BLaER1 (cell line): ENCODE data around the gene NT5DC4.

Source experiments
- H3K27ac ChIP-seq: shearing (Covaris generic); formaldehyde crosslinking; 2 replicates; pipeline ENCODE4 v1.8.1; 2022
- H3K27me3 ChIP-seq: shearing (Covaris generic); formaldehyde crosslinking; 2 replicates; pipeline ENCODE4 v1.8.1; 2022
- H3K36me3 ChIP-seq: shearing (Covaris generic); formaldehyde crosslinking; 2 replicates; pipeline ENCODE4 v1.8.1; 2022
- H3K4me1 ChIP-seq: shearing (Covaris generic); formaldehyde crosslinking; 2 replicates; pipeline ENCODE4 v1.8.1; 2022
- H3K4me2 ChIP-seq: shearing (Covaris generic); formaldehyde crosslinking; 2 replicates; pipeline ENCODE4 v1.8.1; 2022
- H3K4me3 ChIP-seq: shearing (Covaris generic); formaldehyde crosslinking; 2 replicates; pipeline ENCODE4 v1.8.1; 2022
- H3K9ac ChIP-seq: shearing (Covaris generic); formaldehyde crosslinking; 2 replicates; pipeline ENCODE4 v1.8.1; 2022
- H3K9me3 ChIP-seq: shearing (Covaris generic); formaldehyde crosslinking; 2 replicates; pipeline ENCODE4 v1.8.1; 2022
- H4K20me1 ChIP-seq: shearing (Covaris generic); formaldehyde crosslinking; 2 replicates; pipeline ENCODE4 v1.8.1; 2022
- Cebpa-rat ChIP-seq: shearing (Covaris generic); IDR thresholded peaks from 2 replicates; pipeline ENCODE4 v1.8.1; 2022

NT5DC4 gene

DNA sequence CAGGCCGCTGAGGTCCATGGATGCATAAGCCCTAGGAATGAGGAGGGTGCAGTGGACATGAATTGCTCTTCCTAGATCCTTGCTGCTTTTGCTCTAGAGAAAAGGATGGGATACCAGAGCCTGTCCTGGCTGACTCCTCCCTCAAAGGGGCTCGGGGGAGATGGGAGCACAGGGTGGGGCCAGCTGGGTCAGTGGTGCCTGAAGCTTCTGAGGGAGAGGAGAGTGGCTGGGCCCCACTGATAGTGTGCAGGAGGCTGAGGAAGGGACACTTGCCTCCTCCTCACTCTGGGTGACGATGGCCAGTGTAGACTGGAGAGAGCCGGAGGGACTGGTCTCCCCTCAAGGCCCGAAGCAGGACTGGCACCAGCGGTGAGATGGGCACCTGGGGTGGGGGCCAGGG lies at the start of gene NT5DC4:
Gene NT5DC4 (plus strand): TSS at position 236 of the 400 bp plus-strand sequence. CDS start 60 bp downstream, at position 296.
- Histone ChIP-seq H3K4me1 (peaks cover 9% of the 10 kb centered on the region), H3K4me2 (no peak within 1 kb of the TSS), H3K36me3 (no peaks in the 10 kb centered on the region), H4K20me1 (no peaks in the 10 kb centered on the region), H3K4me3 (no peak within 1 kb of the TSS), H3K9ac (no peak within 1 kb of the TSS), H3K27me3 (no peaks in the 10 kb centered on the region), H3K27ac (no peak within 1 kb of the TSS), H3K9me3 (no peaks in the 10 kb centered on the region; the same call in 1 of the 2 replicates)
- no peak for TF ChIP-seq Cebpa-rat

DNA sequence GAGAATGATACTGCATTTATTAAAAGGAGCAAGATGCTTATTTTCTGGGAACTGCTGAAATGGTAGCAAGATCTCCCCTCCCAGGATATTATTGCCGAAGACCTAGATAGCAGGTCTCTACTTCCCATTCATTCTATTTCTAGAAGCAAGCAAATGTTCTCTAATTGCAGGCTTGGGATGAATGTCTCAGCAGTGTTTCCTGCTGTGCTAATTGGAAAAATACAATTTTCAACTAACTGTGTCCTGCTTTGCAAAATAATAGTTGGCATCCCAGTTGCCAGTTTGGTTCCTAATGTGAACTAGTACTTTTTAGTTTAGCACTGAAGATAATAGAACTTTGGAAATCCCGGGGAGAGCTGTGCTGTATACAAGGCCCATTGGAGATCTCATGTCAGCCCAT lies 49.0 kb upstream of the NT5DC4 start:
- Histone ChIP-seq H3K27me3 (no peaks in the 10 kb centered on the region), H3K36me3 (no peaks in the 10 kb centered on the region), H3K27ac (no peak overlapping the region), H3K9me3 (no peaks in the 10 kb centered on the region), H3K9ac (no peak overlapping the region), H3K4me3 (no peak overlapping the region), H3K4me1 (peaks cover 15% of the 10 kb centered on the region), H4K20me1 (no peaks in the 10 kb centered on the region), H3K4me2 (no peak overlapping the region)
- TF ChIP-seq Cebpa-rat = no peak

GRCh38 chr2:112673008-112673407 lies 47.8 kb upstream of the NT5DC4 start:
- H3K27me3 ChIP-seq = no peaks in the 10 kb centered on the region
- no peaks in the 10 kb centered on the region for H3K36me3 ChIP-seq

GRCh38 chr2:112674229-112674628 lies 46.6 kb upstream of the NT5DC4 start:
- peak overlapping the region; percentile 63 for H3K4me2 ChIP-seq
- no peaks in the 10 kb centered on the region for H3K27me3 ChIP-seq
- H3K9me3 ChIP-seq = no peaks in the 10 kb centered on the region
- no peak overlapping the region for H3K27ac ChIP-seq
- H4K20me1 ChIP-seq = no peaks in the 10 kb centered on the region
- H3K9ac ChIP-seq = no peak overlapping the region
- H3K4me3 ChIP-seq = no peak overlapping the region
- H3K4me1 ChIP-seq = peaks cover 15% of the 10 kb centered on the region
- no peak for TF ChIP-seq Cebpa-rat
- no peaks in the 10 kb centered on the region for H3K36me3 ChIP-seq

More at GRCh38 chr2:112673008-112673407, 47.8 kb upstream of the NT5DC4 start:
- Histone ChIP-seq H4K20me1 (no peaks in the 10 kb centered on the region), H3K9me3 (no peaks in the 10 kb centered on the region), H3K4me1 (peaks cover 15% of the 10 kb centered on the region), H3K4me2 (no peak overlapping the region), H3K9ac (no peak overlapping the region), H3K27ac (no peak overlapping the region), H3K4me3 (no peak overlapping the region)
- no peak for TF ChIP-seq Cebpa-rat

- Histone ChIP-seq H3K27ac (no peak overlapping the region), H3K4me1 (peaks cover 14% of the 10 kb centered on the region), H3K4me3 (no peak overlapping the region), H3K4me2 (no peak overlapping the region), H3K36me3 (no peaks in the 10 kb centered on the region), H3K27me3 (no peaks in the 10 kb centered on the region), H4K20me1 (no peaks in the 10 kb centered on the region), H3K9ac (no peak overlapping the region), H3K9me3 (no peaks in the 10 kb centered on the region)
- no peak for TF ChIP-seq Cebpa-rat
Measured at GRCh38 chr2:112679484-112679883, 41.3 kb upstream of the NT5DC4 start.

- no peak for TF ChIP-seq Cebpa-rat
- H3K9me3 ChIP-seq = no peaks in the 10 kb centered on the region
- H3K36me3 ChIP-seq = no peaks in the 10 kb centered on the region
- H3K9ac ChIP-seq = no peak overlapping the region
- peaks cover 11% of the 10 kb centered on the region for H3K4me1 ChIP-seq
- H4K20me1 ChIP-seq = no peaks in the 10 kb centered on the region
- H3K4me2 ChIP-seq = no peak overlapping the region
- H3K4me3 ChIP-seq = no peak overlapping the region
- H3K27me3 ChIP-seq = no peaks in the 10 kb centered on the region
- no peak overlapping the region for H3K27ac ChIP-seq
Measured at GRCh38 chr2:112680666-112681101, 40.1 kb upstream of the NT5DC4 start.

GRCh38 chr2:112682101-112682500 lies 38.7 kb upstream of the NT5DC4 start:
- no peaks in the 10 kb centered on the region for H3K36me3 ChIP-seq
- H3K9me3 ChIP-seq = no peaks in the 10 kb centered on the region
- H3K27me3 ChIP-seq = no peaks in the 10 kb centered on the region
- no peak overlapping the region for H3K4me2 ChIP-seq
- no peak overlapping the region for H3K4me3 ChIP-seq
- peaks cover 24% of the 10 kb centered on the region for H3K4me1 ChIP-seq
- H3K27ac ChIP-seq = no peak overlapping the region
- H4K20me1 ChIP-seq = no peaks in the 10 kb centered on the region
- H3K9ac ChIP-seq = no peak overlapping the region
- no peak for TF ChIP-seq Cebpa-rat

GRCh38 chr2:112683550-112684414 lies 37.0 kb upstream of the NT5DC4 start:
- H3K4me1 ChIP-seq = peaks cover 24% of the 10 kb centered on the region
- H3K27me3 ChIP-seq = no peaks in the 10 kb centered on the region
- no peaks in the 10 kb centered on the region for H4K20me1 ChIP-seq
- H3K9me3 ChIP-seq = no peaks in the 10 kb centered on the region
- H3K9ac ChIP-seq = no peak overlapping the region
- no peaks in the 10 kb centered on the region for H3K36me3 ChIP-seq
- no peak for TF ChIP-seq Cebpa-rat
- no peak overlapping the region for H3K4me3 ChIP-seq
- H3K4me2 ChIP-seq = peak overlapping the region; percentile 63
- H3K27ac ChIP-seq = peak overlapping the region; percentile 55

DNA sequence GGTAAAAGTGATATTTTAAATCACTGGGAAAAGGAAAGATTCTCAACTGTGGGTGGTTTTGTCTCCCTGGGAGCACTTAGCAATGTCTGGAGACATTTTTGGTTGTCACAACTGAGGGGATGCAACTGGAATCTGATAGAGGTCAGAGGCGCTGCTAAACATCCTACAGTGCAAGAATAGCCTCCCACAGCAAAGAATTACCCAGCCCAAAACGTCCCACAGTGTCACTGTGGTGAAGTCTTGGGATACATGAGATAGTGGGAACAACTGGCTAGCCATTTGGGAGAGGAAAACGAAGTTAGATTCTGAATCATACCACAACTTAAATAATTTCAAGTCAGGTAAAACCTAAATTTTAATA lies 36.4 kb upstream of the NT5DC4 start:
- Histone ChIP-seq H3K9ac (no peak overlapping the region), H3K4me1 (peaks cover 24% of the 10 kb centered on the region), H4K20me1 (no peaks in the 10 kb centered on the region), H3K9me3 (no peaks in the 10 kb centered on the region), H3K4me3 (no peak overlapping the region), H3K27me3 (no peaks in the 10 kb centered on the region), H3K4me2 (no peak overlapping the region), H3K27ac (no peak overlapping the region), H3K36me3 (no peaks in the 10 kb centered on the region)
- no peak for TF ChIP-seq Cebpa-rat

DNA sequence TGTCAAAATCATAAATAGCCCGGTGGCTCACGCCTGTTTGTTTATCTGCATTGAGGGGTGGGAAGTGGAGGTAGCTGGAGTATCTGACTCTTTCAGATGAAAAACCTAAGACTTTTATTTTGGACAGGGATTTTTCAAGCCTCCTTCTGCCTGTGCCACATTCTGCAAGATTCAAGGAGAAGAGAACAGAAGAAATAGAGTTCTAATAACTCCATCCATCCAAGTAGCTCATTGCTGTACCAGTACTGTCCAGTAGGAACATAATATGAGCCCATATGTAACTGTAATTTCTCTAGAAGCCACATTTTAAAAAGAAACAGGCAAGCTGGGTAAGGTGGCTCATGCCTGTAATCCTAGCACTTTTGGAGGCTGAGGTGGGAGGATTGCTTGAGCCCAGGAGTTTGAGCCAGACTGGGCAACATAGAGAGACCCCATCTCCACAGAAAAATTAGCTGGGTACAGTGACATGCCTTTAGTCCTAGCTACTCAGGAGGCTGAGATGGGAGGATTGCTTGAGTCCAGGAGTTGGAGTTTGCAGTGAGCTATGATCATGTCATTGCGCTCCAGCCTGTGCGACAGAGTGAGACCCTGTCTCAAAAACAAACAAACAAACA lies 35.4 kb upstream of the NT5DC4 start:
- Histone ChIP-seq H3K27ac (no peak overlapping the region), H3K27me3 (no peaks in the 10 kb centered on the region), H3K4me3 (no peak overlapping the region), H3K4me1 (peaks cover 24% of the 10 kb centered on the region), H3K9me3 (no peaks in the 10 kb centered on the region), H3K4me2 (no peak overlapping the region), H3K9ac (no peak overlapping the region), H3K36me3 (no peaks in the 10 kb centered on the region), H4K20me1 (no peaks in the 10 kb centered on the region)
- TF ChIP-seq Cebpa-rat = no peak
